ENCODE data around the gene MRPL12. TPM values are rescaled to one million over a fixed set of nuclear protein-coding genes. Genes with fewer than 3 reads are reported as not detected.
A peak's percentile ranks its signal among the peaks of the same experiment; 100 is the strongest.

Gene MRPL12
- total RNA-seq, 1 donor from 2014 or later: 58.5 TPM

DNA sequence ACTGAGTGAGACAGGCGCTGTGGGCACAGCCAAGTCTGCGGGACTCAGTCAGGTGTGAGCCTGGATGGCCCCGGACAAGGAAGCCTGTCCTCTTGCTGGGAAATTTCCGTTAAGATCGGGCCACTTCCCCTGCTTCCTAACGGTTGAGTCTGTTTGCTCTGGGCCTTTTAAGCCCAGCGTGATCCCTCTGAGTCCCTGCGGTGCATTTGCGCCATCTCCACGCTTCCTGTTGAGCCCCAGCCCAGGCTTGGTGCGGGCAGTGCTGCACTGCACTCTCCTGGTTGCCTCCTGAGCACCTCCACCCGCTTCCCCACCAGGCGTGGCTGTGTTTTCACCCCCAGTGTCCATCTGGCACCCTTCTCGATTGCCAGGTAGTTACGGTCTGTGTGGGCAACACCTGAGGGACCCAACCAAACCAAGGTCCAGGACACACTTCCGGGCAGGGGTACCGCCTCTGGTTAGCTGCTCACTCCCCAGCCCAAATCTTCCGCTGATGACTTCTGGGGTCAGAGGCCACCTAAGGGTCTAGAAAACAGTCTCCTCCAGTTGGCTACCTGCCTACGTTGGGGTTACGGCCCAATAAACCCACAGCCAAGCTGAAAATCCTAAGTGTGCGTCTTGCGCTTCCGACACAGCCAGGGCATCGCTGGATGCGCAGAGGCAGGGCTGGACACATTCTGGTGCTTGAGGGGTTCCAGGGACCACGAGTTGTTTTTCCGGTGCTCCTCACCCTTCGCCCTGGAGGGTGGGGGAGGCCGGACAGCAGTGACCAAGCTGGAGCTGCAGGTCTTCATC lies 7.5 kb downstream of the MRPL12 start:
- Mint-ChIP-seq H3K4me3 (ENCODE audit: unreplicated experiment) (peak overlapping the region; percentile 81), H3K9me3 (ENCODE audit: unreplicated experiment) (no peaks in the 10 kb centered on the region), H3K36me3 (ENCODE audit: low read depth, unreplicated experiment) (peaks cover 16% of the 10 kb centered on the region), H3K4me1 (ENCODE audit: unreplicated experiment) (peaks cover 17% of the 10 kb centered on the region), H3K27me3 (ENCODE audit: unreplicated experiment) (peaks cover 11% of the 10 kb centered on the region), H3K27ac (ENCODE audit: unreplicated experiment) (peak overlapping the region; percentile 24)
- DNase-seq (ENCODE audit: low spot score): no peak
- TF ChIP-seq, protein P1, sequence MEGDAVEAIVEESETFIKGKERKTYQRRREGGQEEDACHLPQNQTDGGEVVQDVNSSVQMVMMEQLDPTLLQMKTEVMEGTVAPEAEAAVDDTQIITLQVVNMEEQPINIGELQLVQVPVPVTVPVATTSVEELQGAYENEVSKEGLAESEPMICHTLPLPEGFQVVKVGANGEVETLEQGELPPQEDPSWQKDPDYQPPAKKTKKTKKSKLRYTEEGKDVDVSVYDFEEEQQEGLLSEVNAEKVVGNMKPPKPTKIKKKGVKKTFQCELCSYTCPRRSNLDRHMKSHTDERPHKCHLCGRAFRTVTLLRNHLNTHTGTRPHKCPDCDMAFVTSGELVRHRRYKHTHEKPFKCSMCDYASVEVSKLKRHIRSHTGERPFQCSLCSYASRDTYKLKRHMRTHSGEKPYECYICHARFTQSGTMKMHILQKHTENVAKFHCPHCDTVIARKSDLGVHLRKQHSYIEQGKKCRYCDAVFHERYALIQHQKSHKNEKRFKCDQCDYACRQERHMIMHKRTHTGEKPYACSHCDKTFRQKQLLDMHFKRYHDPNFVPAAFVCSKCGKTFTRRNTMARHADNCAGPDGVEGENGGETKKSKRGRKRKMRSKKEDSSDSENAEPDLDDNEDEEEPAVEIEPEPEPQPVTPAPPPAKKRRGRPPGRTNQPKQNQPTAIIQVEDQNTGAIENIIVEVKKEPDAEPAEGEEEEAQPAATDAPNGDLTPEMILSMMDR (IDR thresholded peaks at IDR 0.05; ENCODE audit: unreplicated experiment): no peak

DNA sequence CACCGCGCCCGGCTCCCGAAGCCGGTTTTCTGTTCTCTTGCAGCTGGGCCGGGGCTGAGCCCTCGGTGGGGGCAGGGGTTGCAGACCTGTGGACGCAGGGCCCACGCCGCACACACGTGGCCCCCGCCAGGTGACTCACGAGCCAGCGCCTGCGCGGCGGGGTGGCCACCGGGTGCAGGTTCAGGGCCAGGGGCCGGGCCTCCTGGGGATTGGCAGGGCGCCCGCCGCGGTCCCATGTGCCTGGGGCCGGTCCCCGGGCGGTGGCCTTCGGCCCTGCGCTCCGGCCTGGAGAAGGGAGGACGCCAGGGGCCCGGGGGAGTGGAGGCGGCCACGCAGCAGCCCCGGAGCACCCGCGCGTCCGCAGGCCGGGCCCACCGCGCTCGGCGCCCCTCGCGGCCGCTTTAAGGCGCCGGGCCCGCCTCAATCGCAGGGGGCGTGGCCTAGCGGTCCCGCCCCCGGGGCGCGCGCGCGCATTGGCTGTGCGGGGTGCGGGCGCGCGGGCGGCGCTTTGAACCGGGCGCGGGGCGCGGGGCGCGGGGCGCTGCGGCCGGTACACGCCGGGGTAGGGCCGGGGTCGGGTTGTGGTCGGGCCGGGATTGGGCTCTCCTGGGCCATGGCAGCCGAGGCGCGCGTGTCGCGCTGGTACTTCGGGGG lies 8.8 kb downstream of the MRPL12 start, which contains the start of gene SLC25A10:
SLC25A10 (plus strand) TSS at position 471 of the 654 bp plus-strand sequence; CDS start at position 614, 143 bp downstream.
- peaks cover 4% of the 10 kb centered on the region for H3K36me3 Mint-ChIP-seq (ENCODE audit: low read depth, unreplicated experiment)
- peak within 1 kb of the TSS; percentile 89 for H3K4me3 Mint-ChIP-seq (ENCODE audit: unreplicated experiment)
- no peaks in the 10 kb centered on the region for H3K9me3 Mint-ChIP-seq (ENCODE audit: unreplicated experiment)
- H3K4me1 Mint-ChIP-seq (ENCODE audit: unreplicated experiment): peaks cover 17% of the 10 kb centered on the region
- TF ChIP-seq, protein P1 (IDR thresholded peaks at IDR 0.05; ENCODE audit: unreplicated experiment): no peak
- DNase-seq (ENCODE audit: low spot score): peak; percentile 75
- H3K27ac Mint-ChIP-seq (ENCODE audit: unreplicated experiment): peak within 1 kb of the TSS; percentile 37
- peaks cover 6% of the 10 kb centered on the region for H3K27me3 Mint-ChIP-seq (ENCODE audit: unreplicated experiment)

- peak overlapping the region; percentile 37 for H3K27ac Mint-ChIP-seq (ENCODE audit: unreplicated experiment)
These were observed 9.4 kb downstream of the MRPL12 start for GRCh38 chr17:81712468-81713003.

GRCh38 chr17:81713004-81713555 lies 9.9 kb downstream of the MRPL12 start:
- Mint-ChIP-seq H3K4me1 (ENCODE audit: unreplicated experiment) (peaks cover 17% of the 10 kb centered on the region), H3K27me3 (ENCODE audit: unreplicated experiment) (peaks cover 8% of the 10 kb centered on the region), H3K4me3 (ENCODE audit: unreplicated experiment) (peak overlapping the region; percentile 89), H3K36me3 (ENCODE audit: low read depth, unreplicated experiment) (peaks cover 3% of the 10 kb centered on the region), H3K9me3 (ENCODE audit: unreplicated experiment) (no peaks in the 10 kb centered on the region), H3K27ac (ENCODE audit: unreplicated experiment) (peak overlapping the region; percentile 37)
- no peak for DNase-seq (ENCODE audit: low spot score)
- TF ChIP-seq, protein P1 (IDR thresholded peaks at IDR 0.05; ENCODE audit: unreplicated experiment): no peak

More at GRCh38 chr17:81712468-81713003, 9.4 kb downstream of the MRPL12 start:
- DNase-seq (ENCODE audit: low spot score): peak; percentile 43
- Mint-ChIP-seq H3K4me1 (ENCODE audit: unreplicated experiment) (peaks cover 17% of the 10 kb centered on the region), H3K4me3 (ENCODE audit: unreplicated experiment) (peak overlapping the region; percentile 89), H3K27me3 (ENCODE audit: unreplicated experiment) (peaks cover 6% of the 10 kb centered on the region), H3K9me3 (ENCODE audit: unreplicated experiment) (no peaks in the 10 kb centered on the region), H3K36me3 (ENCODE audit: low read depth, unreplicated experiment) (peaks cover 3% of the 10 kb centered on the region)
- TF ChIP-seq, protein P1 (IDR thresholded peaks at IDR 0.05; ENCODE audit: unreplicated experiment): no peak

All from endothelial cell (in vitro differentiated cells).